A549 treated with Hydrocortisone at 1 μM for 4 hours (cell line): Measurements from ENCODE around the gene TRAPPC2B. TPM values are rescaled to one million over a fixed set of nuclear protein-coding genes. Genes with fewer than 3 reads are reported as not detected.

Experiments used
- total RNA-seq: library from RNA; stranded (reverse); fragments of 200-300 nt; extraction: Qiagen RNA extraction; gene quantifications from 5 replicates; pipeline ENCODE4 v1.2.3, GENCODE V29; 2022

TRAPPC2B gene
- 11.8 to 16.4 TPM (median 15.0 TPM) in 5 replicates for total RNA-seq

DNA sequence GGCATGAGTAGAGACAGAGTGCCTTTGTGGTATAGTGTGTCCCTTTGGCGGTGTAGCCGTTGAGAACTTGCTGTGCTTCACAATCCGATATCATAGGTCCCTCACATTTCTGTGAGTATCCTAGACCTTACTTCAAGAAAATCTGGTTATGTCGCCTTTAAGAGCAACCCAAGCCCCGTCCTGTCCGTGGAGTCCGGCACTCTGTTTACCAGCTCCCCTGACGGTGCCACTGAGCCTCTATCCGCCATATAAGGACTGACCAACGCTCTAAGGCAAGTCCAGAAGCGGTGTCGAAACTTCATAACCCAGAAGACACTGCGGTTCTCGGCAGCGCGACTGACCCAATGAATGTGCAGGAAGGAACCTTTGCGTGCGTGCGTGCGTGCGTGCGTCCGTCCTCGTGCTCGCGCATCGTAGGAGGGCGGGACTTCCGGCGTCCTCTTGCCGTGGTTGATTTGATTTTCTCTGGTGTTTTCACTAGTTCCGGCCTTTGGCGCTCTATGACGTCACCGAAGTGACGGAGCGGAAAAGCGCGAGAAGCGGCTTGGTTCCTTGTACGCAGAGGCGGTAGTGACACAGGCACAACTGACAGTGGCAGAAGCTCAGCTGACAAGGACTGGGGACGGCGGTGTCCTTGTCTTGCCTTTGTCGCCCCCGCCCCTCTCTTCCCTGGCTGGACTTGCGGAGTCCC lies at the start of gene TRAPPC2B, which contains the start of gene ZNF547:
Gene TRAPPC2B, plus strand, starts transcription at position 555 of the 691 bp plus-strand sequence. CDS start 1,283 bp downstream, outside the sequence.
Gene ZNF547, plus strand, starts transcription at position 555 of the 691 bp plus-strand sequence. CDS start 5,005 bp downstream, outside the sequence.

DNA sequence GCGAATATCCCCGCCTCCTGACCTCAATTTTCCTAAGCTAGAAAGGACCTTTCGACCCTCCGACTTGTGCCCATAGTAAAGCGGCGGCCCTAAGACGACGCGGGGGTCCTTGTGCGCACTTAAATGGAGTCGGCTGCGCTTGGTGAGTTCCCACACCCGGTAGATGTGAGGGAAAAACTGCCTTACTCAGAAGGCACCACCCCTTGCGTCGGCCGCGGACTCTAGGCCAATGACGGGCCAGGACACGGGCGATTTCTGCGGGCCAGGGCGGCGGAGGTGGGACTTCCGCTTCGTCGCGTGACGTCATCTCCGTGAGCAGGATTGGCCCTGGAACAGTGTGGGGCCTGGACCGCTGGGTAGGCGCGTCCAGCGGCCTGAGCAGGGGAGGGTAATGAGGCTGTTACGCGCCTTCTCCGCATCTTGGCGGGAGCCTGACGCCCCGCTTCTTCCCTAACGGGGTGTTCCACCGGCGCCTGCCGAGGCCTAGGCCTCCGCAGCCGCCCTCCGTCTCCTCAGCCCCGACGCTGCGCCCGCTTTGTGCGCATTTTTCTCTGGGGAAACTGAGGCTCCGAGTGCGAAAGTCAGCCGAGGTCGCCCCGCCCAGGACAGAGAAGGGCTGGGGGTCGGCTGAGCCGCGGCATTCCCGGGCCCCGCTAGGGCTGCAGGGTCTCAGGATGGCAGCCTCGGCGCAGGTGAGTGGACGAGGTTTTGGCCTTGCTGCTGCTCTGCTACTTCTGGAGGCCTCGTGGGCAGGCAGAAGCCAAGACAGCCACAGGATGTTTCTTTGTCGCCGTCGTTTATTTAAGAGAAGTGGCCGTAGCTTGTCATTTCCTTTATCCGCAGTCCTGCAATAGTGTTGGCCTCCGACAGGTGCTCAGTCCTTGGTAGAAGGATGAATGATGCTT lies 42.9 kb upstream of the TRAPPC2B start, which contains the start of gene ZNF543:
Gene ZNF543, plus strand, starts transcription at position 293 of the 905 bp plus-strand sequence. Its CDS starts 382 bp downstream, at position 675.

DNA sequence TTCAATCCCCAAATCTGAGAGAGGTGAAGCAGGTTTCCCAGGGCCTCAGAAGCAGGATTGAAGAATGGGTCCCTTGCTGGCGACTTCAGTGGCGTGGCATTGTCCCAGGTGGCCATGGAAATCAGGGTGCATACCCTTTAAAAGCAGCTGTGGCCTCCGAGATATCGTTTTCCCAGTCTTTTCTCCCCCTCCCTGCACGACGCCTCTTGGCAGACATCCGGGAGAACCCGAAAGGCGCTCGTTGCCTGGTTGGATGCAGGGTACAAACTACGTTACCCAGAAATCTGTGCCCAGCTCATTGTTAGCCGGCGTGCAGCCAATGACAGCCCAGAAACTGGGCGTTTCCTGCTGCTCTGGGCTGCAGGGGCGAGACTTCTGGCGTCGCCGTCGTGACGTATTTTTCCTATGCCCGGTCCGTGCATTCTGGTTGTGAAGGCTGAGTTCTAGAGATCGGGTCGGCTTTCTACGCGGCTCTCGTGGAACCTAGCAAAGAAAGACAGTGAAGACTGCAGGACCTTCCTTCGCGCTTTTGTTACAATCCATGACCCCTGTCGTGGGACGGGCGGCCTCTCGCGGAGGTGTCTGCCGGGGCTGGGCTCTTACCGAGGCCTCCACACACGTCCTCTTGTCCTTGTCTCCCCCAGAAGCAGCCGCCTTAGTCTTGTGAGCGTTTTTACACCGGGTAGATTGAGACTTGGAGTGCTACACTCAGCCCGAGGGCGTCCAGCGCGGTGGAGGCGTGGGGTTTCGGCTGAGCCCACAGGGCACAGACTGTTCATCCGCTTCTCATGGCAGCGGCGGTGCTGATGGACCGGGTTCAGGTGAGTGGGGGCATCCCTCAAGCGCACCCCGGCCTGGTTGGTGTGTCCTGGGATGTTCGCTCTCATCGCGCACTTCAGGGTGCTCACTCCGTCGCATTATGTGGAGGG lies 12.2 kb upstream of the TRAPPC2B start, which contains the start of gene ZNF304:
Gene ZNF304, plus strand, starts transcription at position 395 of the 929 bp plus-strand sequence. Its CDS starts 394 bp downstream, at position 789.

DNA sequence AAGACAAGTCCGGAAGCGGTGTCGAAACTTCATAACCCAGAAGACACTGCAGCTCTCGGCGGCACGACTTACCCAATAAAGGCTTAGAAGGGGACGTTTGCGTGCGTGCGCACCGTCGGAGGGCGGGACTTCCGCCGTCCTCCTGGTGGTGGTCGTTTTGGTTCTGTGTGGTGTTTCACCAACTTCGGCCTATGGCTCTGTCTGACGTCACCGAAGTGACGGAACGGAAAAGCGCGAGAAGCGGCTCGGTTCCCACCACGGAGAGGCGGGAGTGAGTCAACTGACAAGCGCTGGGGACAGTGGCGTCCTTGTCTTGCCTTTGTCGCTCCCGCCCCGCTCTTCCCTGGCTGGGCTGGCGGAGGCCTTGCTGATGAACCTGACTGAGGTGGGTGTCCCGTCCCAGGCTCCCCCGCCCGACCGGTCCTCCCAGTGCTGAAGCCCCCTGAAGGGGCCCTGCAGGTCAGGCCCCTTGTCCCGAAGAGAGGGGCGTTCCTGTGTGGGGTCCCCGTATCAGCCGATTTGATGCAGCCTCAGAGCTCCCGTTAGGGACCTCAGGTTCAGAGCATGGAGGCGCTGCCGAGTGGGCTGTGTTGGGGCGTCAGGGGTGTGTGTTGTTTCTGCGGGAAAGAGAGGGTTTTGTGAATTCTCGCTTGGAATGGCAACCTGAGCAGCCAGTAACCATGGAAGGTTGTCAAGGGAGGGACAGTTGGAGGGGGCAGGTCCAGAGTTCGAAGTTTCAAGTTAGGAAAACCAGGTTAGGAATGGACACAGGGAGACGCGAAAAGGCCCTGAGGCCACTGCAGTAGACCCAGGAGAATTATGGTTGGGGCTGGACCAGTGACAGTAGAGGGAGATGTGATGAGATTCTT lies 26.6 kb downstream of the TRAPPC2B start, which contains the start of gene ZNF548:
Gene ZNF548, plus strand, starts transcription at position 125 of the 869 bp plus-strand sequence. Its CDS starts 246 bp downstream, at position 371.

DNA sequence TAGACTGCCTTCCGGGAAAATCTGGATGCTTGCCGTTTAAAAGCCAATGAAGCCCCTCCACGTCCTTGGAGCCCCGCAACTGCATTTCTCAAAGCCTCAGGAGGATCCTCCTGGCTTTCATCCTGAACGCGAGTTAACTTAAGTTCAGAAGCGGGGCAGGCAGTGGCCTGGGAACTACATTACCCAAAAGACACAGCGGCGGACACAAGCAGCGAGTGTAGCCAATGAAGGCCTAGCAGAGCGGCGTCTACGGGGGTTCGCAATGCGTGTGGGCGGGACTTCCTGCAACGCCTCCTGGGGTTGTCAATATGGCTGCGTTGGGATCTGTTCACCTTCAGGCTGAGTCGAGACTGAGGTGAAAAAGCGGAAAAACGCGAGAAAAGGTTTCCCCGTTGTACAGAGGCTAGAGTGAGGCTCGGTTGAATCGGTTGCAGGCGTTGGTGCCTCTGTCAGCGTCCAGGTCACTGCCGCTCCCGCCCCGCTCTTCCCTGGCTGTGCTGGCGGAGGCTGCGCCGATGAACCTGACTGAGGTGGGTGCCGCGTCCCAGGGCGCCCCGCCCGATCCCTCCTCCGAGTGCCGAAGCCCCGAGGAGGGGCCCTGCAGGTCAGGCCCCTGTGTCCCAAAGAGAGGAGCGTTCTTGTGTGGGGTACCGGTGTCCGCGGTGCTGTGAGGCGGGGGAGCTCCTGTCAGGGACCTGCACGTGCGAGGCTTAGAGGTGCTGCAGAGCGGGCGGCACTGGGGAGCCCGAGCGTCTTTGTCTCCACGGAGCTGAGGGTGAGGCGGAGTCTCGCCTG lies 47.7 kb downstream of the TRAPPC2B start, which contains the start of gene ZNF17:
Gene ZNF17, plus strand, starts transcription at position 285 of the 795 bp plus-strand sequence. CDS start 2,455 bp downstream, outside the sequence.

Other genes starting within 250 kb of the TRAPPC2B start
- gene USP29, start 243.6 kb upstream of the TRAPPC2B start, total RNA-seq: not detected in 5 replicates
- not detected in 5 replicates for gene ZIM3, start 218.3 kb upstream of the TRAPPC2B start, total RNA-seq
- gene DUXA, start 196.1 kb upstream of the TRAPPC2B start, total RNA-seq: 0.14 TPM in 1 of 5 replicates, not detected in the others
- gene ZNF264, start 172.1 kb upstream of the TRAPPC2B start, total RNA-seq: 6.9 to 9.4 TPM (median 7.6 TPM) in 5 replicates
- 0.13 to 0.46 TPM (median 0.28 TPM) in 5 replicates for gene AURKC, start 132.5 kb upstream of the TRAPPC2B start, total RNA-seq
- 1.1 to 2.5 TPM (median 2.0 TPM) in 5 replicates for gene ZNF805, start 122.9 kb upstream of the TRAPPC2B start, total RNA-seq
- 0.76 to 1.3 TPM (median 1.1 TPM) in 5 replicates for gene ZNF460, start 83.1 kb upstream of the TRAPPC2B start, total RNA-seq
- gene ZNF543, start 43.1 kb upstream of the TRAPPC2B start, total RNA-seq: 0.99 to 2.0 TPM (median 1.4 TPM) in 5 replicates
- 2.0 to 2.9 TPM (median 2.2 TPM) in 5 replicates for gene ZNF304, start 12.3 kb upstream of the TRAPPC2B start, total RNA-seq
- gene ZNF547, start within 50 bp of the TRAPPC2B start, total RNA-seq: 1.0 to 2.5 TPM (median 1.4 TPM) in 5 replicates
- 3.2 to 5.6 TPM (median 4.0 TPM) in 5 replicates for gene ZNF548, start 26.3 kb downstream of the TRAPPC2B start, total RNA-seq
- 4.2 to 7.7 TPM (median 5.6 TPM) in 5 replicates for gene ZNF17, start 47.6 kb downstream of the TRAPPC2B start, total RNA-seq
- 12.6 to 16.4 TPM (median 15.3 TPM) in 5 replicates for gene ZNF749, start 71.8 kb downstream of the TRAPPC2B start, total RNA-seq
- gene VN1R1, start 93.6 kb downstream of the TRAPPC2B start, total RNA-seq: 0.05 to 0.08 TPM (median 0.06 TPM) in 4 of 5 replicates, not detected in the other
- 1.0 to 2.9 TPM (median 1.4 TPM) in 5 replicates for gene ZNF772, start 114.0 kb downstream of the TRAPPC2B start, total RNA-seq
- gene ZNF419, start 124.2 kb downstream of the TRAPPC2B start, total RNA-seq: 6.1 to 7.8 TPM (median 6.5 TPM) in 5 replicates
- 4.4 to 7.4 TPM (median 4.7 TPM) in 5 replicates for gene ZNF773, start 136.4 kb downstream of the TRAPPC2B start, total RNA-seq
- gene ZNF549, start 163.8 kb downstream of the TRAPPC2B start, total RNA-seq: 1.3 to 2.2 TPM (median 1.7 TPM) in 5 replicates
- 2.1 to 4.0 TPM (median 3.6 TPM) in 5 replicates for gene ZNF550, start 196.3 kb downstream of the TRAPPC2B start, total RNA-seq
- 3.6 to 4.9 TPM (median 4.5 TPM) in 5 replicates for gene ZNF416, start 215.4 kb downstream of the TRAPPC2B start, total RNA-seq
- gene ZIK1, start 220.6 kb downstream of the TRAPPC2B start, total RNA-seq: 0.03 TPM in 1 of 5 replicates, not detected in the others
- gene ZNF530, start 236.3 kb downstream of the TRAPPC2B start, total RNA-seq: 4.6 to 5.8 TPM (median 4.7 TPM) in 5 replicates